HG02571 (cell line): ENCODE measurements around the gene SFR1.
A peak's percentile ranks its signal among the peaks of the same experiment; 100 is the strongest.

Experiments
- ATAC-seq: cut with Tn5 transposase; IDR thresholded peaks from one replicate; pipeline ENCODE4 v1.9.1; 2021; ENCODE audit warnings: mild to moderate bottlenecking, moderate library complexity; ENCODE audit not compliant: unreplicated experiment

Gene SFR1, protein sequence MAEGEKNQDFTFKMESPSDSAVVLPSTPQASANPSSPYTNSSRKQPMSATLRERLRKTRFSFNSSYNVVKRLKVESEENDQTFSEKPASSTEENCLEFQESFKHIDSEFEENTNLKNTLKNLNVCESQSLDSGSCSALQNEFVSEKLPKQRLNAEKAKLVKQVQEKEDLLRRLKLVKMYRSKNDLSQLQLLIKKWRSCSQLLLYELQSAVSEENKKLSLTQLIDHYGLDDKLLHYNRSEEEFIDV

DNA sequence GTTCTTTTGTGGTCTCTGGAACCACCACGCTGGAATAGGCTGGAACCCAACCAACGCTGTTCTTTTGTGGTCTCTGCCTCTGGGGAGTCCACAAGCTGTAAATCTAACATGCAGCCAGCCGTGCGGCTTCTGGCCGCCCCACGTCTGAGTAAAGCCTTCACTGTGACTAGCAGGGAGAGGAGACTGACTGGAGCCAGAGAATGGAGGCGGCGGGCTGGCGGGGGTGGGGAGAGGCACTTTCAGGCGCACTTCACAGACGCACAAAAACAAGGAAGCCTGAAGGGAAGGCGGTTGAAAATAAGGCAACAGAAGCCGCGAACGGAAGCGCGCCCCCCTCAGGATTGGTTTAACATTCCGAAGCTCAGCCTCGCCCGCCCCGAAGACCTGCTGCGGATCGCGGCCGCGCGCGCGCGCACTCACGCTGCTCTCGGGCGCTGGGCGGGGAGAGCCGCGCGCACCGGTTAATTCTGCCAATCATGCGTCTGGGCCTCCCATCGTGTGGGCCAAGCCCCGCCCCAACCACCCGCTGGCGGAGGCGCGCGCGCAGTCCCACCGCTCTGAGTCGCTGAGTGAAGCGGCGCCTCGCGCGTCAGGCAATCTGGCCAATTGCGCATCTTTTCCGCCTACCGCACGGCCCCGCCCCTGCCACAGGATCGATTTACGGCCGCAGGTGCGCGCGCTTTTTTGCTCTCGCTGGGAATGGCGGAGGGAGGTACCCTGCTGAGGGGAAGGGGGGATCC lies at the start of gene SFR1:
Gene SFR1, plus strand, starts transcription at position 687 of the 740 bp plus-strand sequence. Its CDS starts 13 bp downstream, at position 700.
- ATAC-seq = peak; percentile 85

GRCh38 chr10:104072786-104073185 lies 49.2 kb upstream of the SFR1 start:
- ATAC-seq = no peak

DNA sequence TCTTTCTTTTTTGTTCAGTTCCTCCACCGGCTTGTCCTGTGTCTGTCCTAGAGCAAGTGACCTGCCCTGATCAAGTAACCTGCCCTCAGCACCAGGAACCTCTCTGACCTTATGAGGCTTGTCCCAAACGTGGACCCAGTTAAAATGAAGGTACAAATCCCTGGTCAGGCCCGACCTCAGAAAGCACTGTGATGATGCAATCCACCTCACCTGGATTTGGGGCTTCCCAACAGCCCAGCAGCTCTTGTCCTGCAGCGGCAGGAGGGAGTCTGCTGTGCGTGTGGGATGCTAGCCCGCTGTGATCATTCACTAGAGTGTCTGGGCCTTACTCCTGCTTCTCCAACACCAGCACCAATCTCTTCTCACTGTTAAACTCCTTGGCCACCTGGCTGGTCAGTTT lies 47.5 kb upstream of the SFR1 start:
- ATAC-seq = no peak

DNA sequence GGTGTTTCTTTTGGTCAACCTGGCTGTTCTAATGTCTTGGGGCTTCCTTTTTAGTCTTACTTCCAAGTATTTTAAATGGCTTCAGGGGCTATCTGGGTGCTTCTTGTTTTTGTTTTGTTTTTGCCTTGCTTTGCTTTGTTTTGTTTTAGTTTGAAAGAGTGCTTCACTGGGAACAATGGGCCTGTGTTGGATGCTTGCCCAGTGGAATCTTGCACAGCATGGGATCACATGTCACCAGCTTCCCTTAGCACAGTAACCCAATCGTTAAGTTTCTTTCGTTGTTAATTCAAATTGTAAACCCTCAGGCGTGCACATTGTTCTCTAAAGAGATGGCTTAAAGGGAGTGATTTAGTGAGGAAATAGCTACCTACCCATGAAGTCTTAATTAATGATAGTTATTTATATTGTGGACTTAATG lies 45.2 kb upstream of the SFR1 start:
- no peak for ATAC-seq

DNA sequence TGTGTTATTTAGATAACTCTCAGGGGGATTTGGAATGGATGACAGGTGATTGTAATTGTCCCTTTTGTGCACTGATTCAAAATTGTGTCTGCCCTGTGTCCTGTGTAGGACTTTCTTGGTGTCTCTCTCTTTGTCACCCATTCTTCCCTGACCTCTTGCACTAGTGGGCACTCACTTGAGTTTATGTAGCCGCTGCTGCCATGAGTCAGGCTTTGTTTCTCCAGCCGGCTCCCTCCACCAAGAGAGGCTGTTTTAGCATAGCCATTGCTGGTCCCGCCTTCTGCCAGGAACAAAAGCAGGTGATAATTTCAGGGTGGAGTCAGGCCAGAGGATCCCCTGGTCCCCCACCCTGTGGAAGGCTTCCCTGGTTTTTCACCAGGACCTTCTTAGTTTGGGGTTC lies 44.7 kb upstream of the SFR1 start:
- no peak for ATAC-seq

DNA sequence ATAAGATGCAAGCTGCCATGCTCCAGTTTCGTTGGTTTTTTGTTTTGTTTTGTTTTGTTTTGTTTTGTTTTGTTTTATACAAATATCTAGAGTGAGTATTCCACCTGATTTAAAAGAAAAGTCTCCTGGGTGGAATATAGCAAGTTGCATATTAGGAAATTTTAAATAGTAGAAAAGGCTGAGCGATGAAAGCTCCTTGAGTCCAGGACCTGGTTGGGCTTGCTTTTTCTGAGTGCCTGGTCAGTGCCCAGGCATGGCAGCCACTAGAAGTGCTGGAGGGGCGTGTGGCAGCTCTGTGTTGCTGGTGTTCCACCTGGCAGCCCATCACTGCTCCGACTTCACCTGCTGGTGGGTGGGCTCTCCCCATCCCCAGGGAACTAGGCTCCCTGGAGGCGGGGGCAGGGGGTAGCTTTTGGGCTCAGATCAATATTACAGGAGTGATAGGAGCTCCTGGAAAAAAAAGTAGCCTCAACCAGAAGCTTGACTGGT lies 44.3 kb upstream of the SFR1 start:
- ATAC-seq = no peak

- no peak for ATAC-seq
Measured at GRCh38 chr10:104080762-104081161, 41.2 kb upstream of the SFR1 start.

- no peak for ATAC-seq
Measured at GRCh38 chr10:104081998-104082397, 40.0 kb upstream of the SFR1 start.

DNA sequence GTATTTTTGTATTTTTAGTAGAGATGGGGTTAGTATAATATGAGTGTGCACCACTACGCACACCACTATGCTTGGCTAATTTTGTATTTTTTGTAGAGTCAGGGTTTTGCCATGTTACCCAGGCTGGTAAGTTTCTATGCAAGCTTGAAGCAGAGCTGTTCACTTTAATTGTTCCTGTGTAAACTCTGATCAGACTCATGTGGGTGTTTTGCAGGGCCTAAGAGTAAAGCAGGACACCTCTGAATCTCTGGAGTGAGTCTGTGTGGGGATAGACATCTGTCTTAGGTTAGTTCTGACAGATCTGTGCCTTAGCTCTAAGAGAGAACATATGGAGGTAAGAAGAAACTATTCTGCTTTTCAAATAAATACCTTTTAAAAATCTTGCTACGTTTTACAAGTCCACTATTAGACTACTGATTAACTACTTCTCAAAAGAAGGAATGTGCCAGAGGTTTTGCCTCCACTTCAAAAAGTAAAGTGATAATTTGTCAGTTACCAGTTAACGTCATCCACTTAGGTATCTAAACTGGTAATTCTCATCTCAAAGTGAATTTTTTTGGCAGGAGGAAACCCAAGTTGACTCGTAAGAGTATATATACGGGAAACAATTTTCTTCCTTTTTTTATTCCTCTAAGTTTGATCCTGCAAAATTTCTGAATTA lies 37.4 kb upstream of the SFR1 start:
- ATAC-seq = no peak

DNA sequence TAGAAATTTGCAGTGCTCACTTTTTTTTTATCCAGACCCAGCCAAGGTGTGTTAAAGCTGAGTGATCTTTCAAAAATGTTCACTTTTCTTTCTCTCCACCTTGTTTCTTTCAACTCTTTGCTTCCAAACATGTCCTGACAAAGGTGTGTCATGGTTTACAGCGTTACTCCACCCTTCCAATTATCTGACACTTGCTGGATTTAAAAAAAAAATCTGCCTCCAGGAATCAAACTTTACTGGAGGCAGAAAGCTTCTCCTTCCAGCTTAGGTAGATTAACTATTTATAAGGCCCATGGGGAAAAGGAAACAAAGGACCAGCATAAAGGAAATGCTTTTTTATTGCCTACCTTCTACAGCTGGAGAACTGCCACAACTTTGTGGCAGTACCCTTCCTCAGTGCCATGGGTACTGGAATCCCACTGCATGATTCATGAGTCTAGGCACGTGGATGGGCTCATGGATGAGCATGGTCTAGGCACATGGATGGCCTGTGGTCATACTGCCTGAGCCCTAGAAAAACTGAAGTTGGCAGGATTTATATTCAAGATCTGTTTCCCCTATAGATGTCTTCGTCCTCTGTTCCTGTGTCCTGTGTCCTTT lies 36.1 kb upstream of the SFR1 start, which contains the start of gene COL17A1:
Gene COL17A1, minus strand, starts transcription at position 80 of the 600 bp plus-strand sequence. CDS start 5,207 bp downstream, outside the sequence.
- no peak for ATAC-seq

DNA sequence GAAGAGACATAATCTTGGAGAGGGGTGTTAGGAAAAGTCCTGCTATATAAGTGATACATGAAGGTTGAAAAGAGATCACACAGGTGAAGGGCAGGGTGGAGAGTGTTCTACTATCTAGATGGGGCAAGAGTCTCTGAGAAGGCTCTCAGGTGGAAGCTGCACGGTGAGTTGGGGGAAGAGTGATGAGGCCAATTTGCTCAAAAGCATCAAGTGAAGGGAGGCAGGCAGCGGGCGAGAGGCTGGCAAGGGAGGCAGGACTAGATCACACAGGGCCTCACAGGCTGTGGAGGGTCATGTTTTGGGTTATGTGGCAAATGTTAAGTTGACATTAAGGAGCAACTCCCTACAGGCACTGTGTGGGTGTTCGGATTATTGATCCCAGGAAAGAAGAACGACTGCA lies 33.7 kb upstream of the SFR1 start:
- ATAC-seq = no peak

DNA sequence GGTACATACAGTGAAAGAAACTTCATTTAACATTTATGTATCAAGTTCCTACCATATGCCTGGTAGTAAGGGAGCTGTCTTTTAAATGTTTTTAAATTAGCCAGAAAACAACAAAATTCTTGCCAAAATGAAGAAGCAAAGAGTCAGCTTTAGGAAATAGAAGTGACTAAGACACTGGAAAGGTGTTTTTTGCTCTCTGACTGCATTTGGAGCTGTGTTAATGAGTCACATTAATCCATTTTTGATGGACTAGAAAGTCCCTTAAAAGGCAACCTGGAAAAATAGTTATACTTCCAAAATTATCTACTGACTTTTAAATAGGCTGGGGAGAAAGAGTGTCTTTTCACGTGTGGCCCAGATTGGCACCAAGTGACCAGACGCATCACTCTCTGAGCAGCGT lies 32.4 kb upstream of the SFR1 start:
- no peak for ATAC-seq

GRCh38 chr10:104090611-104091010 lies 31.4 kb upstream of the SFR1 start:
- no peak for ATAC-seq

DNA sequence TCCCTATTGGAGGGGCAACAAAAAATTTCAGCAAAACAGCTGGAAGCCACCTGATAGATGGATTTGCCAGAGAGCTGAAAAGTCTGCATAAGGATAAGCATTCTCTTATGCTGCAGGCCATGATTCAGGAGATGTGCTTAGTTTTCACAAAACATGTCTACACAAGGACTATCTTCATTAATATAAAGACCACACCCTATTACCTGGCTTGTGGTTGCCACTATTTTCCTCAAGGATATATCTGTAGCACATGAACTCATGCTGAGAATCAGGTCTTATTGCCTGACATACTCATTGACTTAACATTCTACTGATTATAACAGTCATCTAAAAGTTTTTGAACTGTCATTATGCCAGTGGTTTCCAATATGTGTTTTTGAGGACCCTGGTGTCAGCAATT lies 29.2 kb upstream of the SFR1 start:
- no peak for ATAC-seq

DNA sequence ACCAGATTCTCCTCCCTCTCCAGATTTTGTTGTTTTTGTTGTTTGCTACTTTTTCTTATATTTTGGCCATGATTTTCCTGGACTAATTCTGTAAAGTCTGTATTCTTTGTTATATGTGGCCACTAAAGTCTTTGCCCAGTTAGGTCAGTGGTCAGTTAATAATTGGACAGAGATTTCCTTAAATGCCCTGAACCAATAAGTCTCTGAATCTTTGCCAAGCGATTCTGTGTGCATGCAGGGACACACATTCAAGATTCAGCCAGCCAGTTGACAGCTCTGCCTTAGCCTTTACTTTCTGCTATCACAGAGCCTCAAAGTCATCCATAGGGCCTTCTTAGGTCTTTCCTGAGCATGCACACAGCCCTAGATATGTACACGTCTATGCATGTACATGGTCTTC lies 25.3 kb upstream of the SFR1 start:
- ATAC-seq = no peak

DNA sequence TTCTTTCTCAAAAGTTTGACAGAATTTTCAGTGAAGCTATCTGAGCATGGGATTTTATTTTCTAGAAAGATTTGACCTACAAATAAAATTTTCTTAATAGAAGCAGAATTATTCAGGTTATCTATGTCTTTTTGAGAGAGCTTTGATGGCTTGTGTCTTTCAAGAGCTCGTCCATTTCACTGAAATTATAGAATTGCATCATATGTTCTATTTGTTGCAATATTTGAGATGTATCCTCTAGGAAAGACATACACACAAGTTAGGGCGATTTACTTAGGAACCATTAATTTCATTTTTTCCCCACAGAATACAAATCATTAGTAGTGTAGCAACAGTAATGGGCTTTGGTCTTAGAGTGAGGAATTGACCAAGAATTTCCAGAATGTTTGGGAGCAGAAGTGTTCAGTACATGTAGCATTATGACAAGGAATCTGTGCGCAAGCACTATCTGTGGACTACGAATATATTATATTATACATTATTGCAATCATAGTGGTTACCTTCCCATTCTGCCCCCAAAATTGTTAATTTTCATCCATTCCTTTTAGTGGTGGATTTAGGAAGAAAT lies 23.5 kb upstream of the SFR1 start:
- ATAC-seq = no peak

- ATAC-seq = no peak
Measured at GRCh38 chr10:104099269-104099668, 22.7 kb upstream of the SFR1 start.

- no peak for ATAC-seq
Measured at GRCh38 chr10:104099941-104100340, 22.0 kb upstream of the SFR1 start.

DNA sequence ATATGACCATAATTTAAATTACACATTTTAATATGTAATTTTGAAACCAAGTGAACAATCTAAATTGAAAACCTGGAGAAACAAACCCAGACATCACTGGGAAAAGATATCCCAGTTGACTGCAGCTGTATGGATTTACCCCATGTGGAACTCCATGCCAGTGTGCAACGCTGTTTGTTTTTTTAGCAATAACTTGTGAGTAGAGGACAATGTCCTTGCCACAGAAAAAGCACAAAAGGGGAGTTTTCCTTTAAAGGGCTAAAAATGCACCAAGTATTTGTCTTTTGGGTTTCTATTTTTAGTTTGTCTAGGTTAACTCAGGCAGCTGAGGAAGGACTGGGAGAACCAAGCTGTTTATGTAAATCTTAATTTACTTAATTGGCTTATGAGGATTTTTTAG lies 21.2 kb upstream of the SFR1 start:
- no peak for ATAC-seq

DNA sequence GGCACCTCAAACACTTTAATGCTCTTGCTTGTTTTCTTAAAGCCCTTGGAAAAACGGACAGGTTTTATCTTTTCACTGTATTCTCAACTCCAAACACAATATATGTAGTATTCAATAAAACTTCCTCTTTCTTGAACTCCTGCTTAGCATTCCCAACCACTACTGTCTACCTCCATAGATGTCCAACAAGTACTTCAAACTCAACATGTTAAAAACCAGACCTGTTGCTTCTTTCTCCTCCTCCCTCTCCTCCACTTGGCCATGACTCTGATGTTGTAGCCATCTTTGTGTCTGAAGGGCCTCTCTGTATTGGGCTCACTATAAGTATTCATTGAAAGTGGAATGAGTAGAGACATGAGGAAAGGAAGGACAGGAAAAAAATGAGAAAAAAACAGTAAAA lies 20.1 kb upstream of the SFR1 start:
- no peak for ATAC-seq

DNA sequence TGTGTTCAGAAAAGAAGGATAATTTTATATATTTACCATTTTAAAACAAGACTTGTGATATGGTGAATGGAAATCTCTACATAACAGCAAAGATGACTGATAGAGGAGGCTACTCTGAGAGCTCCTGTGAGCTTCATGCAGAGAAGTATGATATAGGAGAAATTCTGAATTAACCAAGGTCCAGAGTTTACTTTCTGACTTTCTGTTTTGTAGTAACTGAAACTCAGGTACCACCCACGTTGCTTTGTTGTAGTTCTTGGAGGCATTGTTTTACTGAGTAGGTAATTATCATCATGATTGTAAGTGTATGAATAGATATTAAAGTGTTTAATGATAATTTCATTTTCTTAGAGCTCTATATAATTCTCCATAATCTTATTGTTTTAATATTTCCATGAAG lies 18.0 kb upstream of the SFR1 start:
- peak; percentile 53 for ATAC-seq
